ENCODE measurements around the gene PTER.

The PTER gene

GRCh38 chr10:16470747-16471146, 33.9 kb downstream of the PTER start:
- H3K4me3 ChIP-seq (ENCODE audit: low read depth, low read length), result no peak overlapping the region
- TF ChIP-seq CTCF (IDR thresholded peaks at IDR 0.05; ENCODE audit: borderline replicate concordance, insufficient read depth, low read depth, low read length), result no peak

- TF ChIP-seq CTCF (IDR thresholded peaks at IDR 0.05; ENCODE audit: borderline replicate concordance, insufficient read depth, low read depth, low read length), result no peak
- no peak overlapping the region for H3K4me3 ChIP-seq (ENCODE audit: low read depth, low read length)
These were observed 36.0 kb downstream of the PTER start for GRCh38 chr10:16472828-16473227.

- no peak for TF ChIP-seq CTCF (IDR thresholded peaks at IDR 0.05; ENCODE audit: borderline replicate concordance, insufficient read depth, low read depth, low read length)
- no peak overlapping the region for H3K4me3 ChIP-seq (ENCODE audit: low read depth, low read length)
These were observed 40.9 kb downstream of the PTER start for GRCh38 chr10:16477757-16478156.

- H3K4me3 ChIP-seq (ENCODE audit: low read depth, low read length), result no peak overlapping the region
- no peak for TF ChIP-seq CTCF (IDR thresholded peaks at IDR 0.05; ENCODE audit: borderline replicate concordance, insufficient read depth, low read depth, low read length)
These were observed 42.0 kb downstream of the PTER start for GRCh38 chr10:16478801-16479200.

- TF ChIP-seq CTCF (IDR thresholded peaks at IDR 0.05; ENCODE audit: borderline replicate concordance, insufficient read depth, low read depth, low read length), result no peak
- no peak overlapping the region for H3K4me3 ChIP-seq (ENCODE audit: low read depth, low read length)
These were observed 44.4 kb downstream of the PTER start for GRCh38 chr10:16481052-16481728.

- no peak overlapping the region for H3K4me3 ChIP-seq (ENCODE audit: low read depth, low read length)
- TF ChIP-seq CTCF (IDR thresholded peaks at IDR 0.05; ENCODE audit: borderline replicate concordance, insufficient read depth, low read depth, low read length), result no peak
These were observed 46.6 kb downstream of the PTER start for GRCh38 chr10:16483241-16483917.

GRCh38 chr10:16490511-16490910, 53.7 kb downstream of the PTER start:
- H3K4me3 ChIP-seq (ENCODE audit: low read depth, low read length), result no peak overlapping the region
- no peak for TF ChIP-seq CTCF (IDR thresholded peaks at IDR 0.05; ENCODE audit: borderline replicate concordance, insufficient read depth, low read depth, low read length)

Measured in GM12875 (cell line).